ENCODE results near the gene HSPA12B.

Gene HSPA12B

GRCh38 chr20:3732327-3733118, at the start of gene HSPA12B:
Gene HSPA12B, plus strand, starts transcription at chr20:3732685. Its CDS starts 5,990 bp downstream, at chr20:3738675.
- H3K79me2 ChIP-seq: no peaks in the 10 kb centered on the region
- peak within 1 kb of the TSS; percentile 25 for H3K27ac ChIP-seq
- peak within 1 kb of the TSS; percentile 36 for H3K4me3 ChIP-seq (ENCODE audit: low read depth, low read length)
- no peak within 1 kb of the TSS for H3K9ac ChIP-seq
- peaks cover 7% of the 10 kb centered on the region for H3K4me1 ChIP-seq
- no peaks in the 10 kb centered on the region for H3K27me3 ChIP-seq (ENCODE audit: control insufficient read depth, insufficient read depth, low read length)
- H3K36me3 ChIP-seq (ENCODE audit: control insufficient read depth, insufficient read depth, low read length): no peaks in the 10 kb centered on the region
- H3K9me3 ChIP-seq (ENCODE audit: control insufficient read depth, low read length): no peaks in the 10 kb centered on the region
- no peak within 1 kb of the TSS for H3K4me2 ChIP-seq (ENCODE audit: low read length)
- peak within 1 kb of the TSS; percentile 72 for H2AFZ ChIP-seq
- TF ChIP-seq CTCF (IDR thresholded peaks at IDR 0.05): no peak

- no peak for TF ChIP-seq CTCF (IDR thresholded peaks at IDR 0.05)
- Histone ChIP-seq H3K27me3 (ENCODE audit: control insufficient read depth, insufficient read depth, low read length) (no peaks in the 10 kb centered on the region), H3K79me2 (no peaks in the 10 kb centered on the region), H3K36me3 (ENCODE audit: control insufficient read depth, insufficient read depth, low read length) (no peaks in the 10 kb centered on the region), H3K4me2 (ENCODE audit: low read length) (no peak overlapping the region), H3K9me3 (ENCODE audit: control insufficient read depth, low read length) (no peaks in the 10 kb centered on the region), H3K4me3 (ENCODE audit: low read depth, low read length) (no peak overlapping the region), H2AFZ (no peak overlapping the region), H3K4me1 (no peaks in the 10 kb centered on the region), H3K27ac (no peak overlapping the region), H3K9ac (no peak overlapping the region)
These were observed 47.1 kb upstream of the HSPA12B start for GRCh38 chr20:3685341-3685740.

- H3K27ac ChIP-seq: no peak overlapping the region
- TF ChIP-seq CTCF (IDR thresholded peaks at IDR 0.05): no peak
- H3K36me3 ChIP-seq (ENCODE audit: control insufficient read depth, insufficient read depth, low read length): no peaks in the 10 kb centered on the region
These were observed 46.1 kb upstream of the HSPA12B start for GRCh38 chr20:3686421-3686820.

GRCh38 chr20:3686867-3687321, 45.6 kb upstream of the HSPA12B start:
- no peak overlapping the region for H3K4me2 ChIP-seq (ENCODE audit: low read length)
- H2AFZ ChIP-seq: no peak overlapping the region
- TF ChIP-seq CTCF (IDR thresholded peaks at IDR 0.05): no peak
- no peak overlapping the region for H3K27ac ChIP-seq
- no peaks in the 10 kb centered on the region for H3K9me3 ChIP-seq (ENCODE audit: control insufficient read depth, low read length)
- H3K27me3 ChIP-seq (ENCODE audit: control insufficient read depth, insufficient read depth, low read length): no peaks in the 10 kb centered on the region
- no peak overlapping the region for H3K9ac ChIP-seq
- H3K36me3 ChIP-seq (ENCODE audit: control insufficient read depth, insufficient read depth, low read length): no peaks in the 10 kb centered on the region
- H3K4me3 ChIP-seq (ENCODE audit: low read depth, low read length): no peak overlapping the region
- H3K79me2 ChIP-seq: no peaks in the 10 kb centered on the region
- H3K4me1 ChIP-seq: no peaks in the 10 kb centered on the region

More at GRCh38 chr20:3686421-3686820, 46.1 kb upstream of the HSPA12B start:
- Histone ChIP-seq H3K4me3 (ENCODE audit: low read depth, low read length) (no peak overlapping the region), H3K4me2 (ENCODE audit: low read length) (no peak overlapping the region), H3K27me3 (ENCODE audit: control insufficient read depth, insufficient read depth, low read length) (no peaks in the 10 kb centered on the region), H3K4me1 (no peaks in the 10 kb centered on the region), H3K9me3 (ENCODE audit: control insufficient read depth, low read length) (no peaks in the 10 kb centered on the region), H3K9ac (no peak overlapping the region), H3K79me2 (no peaks in the 10 kb centered on the region), H2AFZ (no peak overlapping the region)

- Histone ChIP-seq H3K9me3 (ENCODE audit: control insufficient read depth, low read length) (no peaks in the 10 kb centered on the region), H3K36me3 (ENCODE audit: control insufficient read depth, insufficient read depth, low read length) (no peaks in the 10 kb centered on the region), H2AFZ (no peak overlapping the region), H3K9ac (no peak overlapping the region), H3K79me2 (no peaks in the 10 kb centered on the region), H3K4me3 (ENCODE audit: low read depth, low read length) (no peak overlapping the region), H3K4me1 (no peaks in the 10 kb centered on the region), H3K27me3 (ENCODE audit: control insufficient read depth, insufficient read depth, low read length) (no peaks in the 10 kb centered on the region), H3K27ac (no peak overlapping the region), H3K4me2 (ENCODE audit: low read length) (no peak overlapping the region)
- TF ChIP-seq CTCF (IDR thresholded peaks at IDR 0.05): no peak
These were observed 44.8 kb upstream of the HSPA12B start for GRCh38 chr20:3687655-3688054.
